HAP-1 (cell line): ENCODE data around the gene PLPP3.

Experiments
- DNase-seq, 2 experiments: peaks; one replicate each; pipeline ENCODE4 v3.0.0-alpha.2; 2016 to 2020; ENCODE audit warnings: low spot score in 2 of 2
- H3K27me3 ChIP-seq: fragments of 250-450 bp; sonication (Bioruptor Pico); 2 replicates; pipeline ENCODE4 v1.5.1; 2020; ENCODE audit warnings: low read depth, mild to moderate bottlenecking, moderate library complexity
- H3K36me3 ChIP-seq: fragments of 250-450 bp; sonication (Bioruptor Pico); replicated peaks from 2 replicates; pipeline ENCODE4 v1.5.1; 2020; ENCODE audit warnings: mild to moderate bottlenecking
- H3K4me1 ChIP-seq: fragments of 250-450 bp; sonication (Bioruptor Pico); 2 replicates; pipeline ENCODE4 v1.5.1; 2020; ENCODE audit warnings: mild to moderate bottlenecking
- H3K4me3 ChIP-seq: fragments of 250-450 bp; sonication (Bioruptor Pico); 2 replicates; pipeline ENCODE4 v1.5.1; 2020; ENCODE audit warnings: mild to moderate bottlenecking, moderate library complexity
- H3K9me3 ChIP-seq: fragments of 250-450 bp; sonication (Bioruptor Pico); 2 replicates; pipeline ENCODE4 v1.5.1; 2020; ENCODE audit warnings: mild to moderate bottlenecking, moderate library complexity
- in situ Hi-C: fragments of 300-500 bp; cut with MboI; formaldehyde crosslinking; loops from 3 replicates; pipeline ENCODE4 v1.14.3; 2020; ENCODE audit warnings: low sequenced_read_pairs, inconsistent platforms, mixed read lengths

Gene PLPP3

GRCh38 chr1:56501888-56502287, 77.5 kb downstream of the PLPP3 start:
- no peak for DNase-seq
- Histone ChIP-seq H3K4me1 (no peaks in the 10 kb centered on the region), H3K27me3 (no peaks in the 10 kb centered on the region), H3K4me3 (no peak overlapping the region), H3K9me3 (no peaks in the 10 kb centered on the region), H3K36me3 (no peaks in the 10 kb centered on the region)
- in situ Hi-C loops, result no loop called here

DNA sequence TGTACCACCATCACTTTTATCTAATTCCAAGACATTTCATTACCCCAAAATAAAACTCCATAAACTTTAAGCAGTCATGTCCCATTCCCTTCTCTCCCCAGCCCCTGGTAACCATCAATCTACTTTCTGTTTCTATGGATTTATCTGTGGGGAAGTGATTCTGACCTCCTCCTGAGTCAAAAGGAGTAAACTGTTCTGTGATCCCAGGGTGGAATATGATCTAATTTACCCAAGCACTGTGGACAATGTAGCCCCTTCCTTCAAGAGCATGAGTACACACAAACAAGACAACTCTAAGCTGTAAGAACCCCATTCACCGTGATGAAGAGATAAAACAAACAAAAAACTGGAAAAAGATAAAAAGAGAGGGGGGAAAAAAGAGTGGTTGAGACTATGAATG, 77.9 kb downstream of the PLPP3 start:
- no peak for DNase-seq

DNA sequence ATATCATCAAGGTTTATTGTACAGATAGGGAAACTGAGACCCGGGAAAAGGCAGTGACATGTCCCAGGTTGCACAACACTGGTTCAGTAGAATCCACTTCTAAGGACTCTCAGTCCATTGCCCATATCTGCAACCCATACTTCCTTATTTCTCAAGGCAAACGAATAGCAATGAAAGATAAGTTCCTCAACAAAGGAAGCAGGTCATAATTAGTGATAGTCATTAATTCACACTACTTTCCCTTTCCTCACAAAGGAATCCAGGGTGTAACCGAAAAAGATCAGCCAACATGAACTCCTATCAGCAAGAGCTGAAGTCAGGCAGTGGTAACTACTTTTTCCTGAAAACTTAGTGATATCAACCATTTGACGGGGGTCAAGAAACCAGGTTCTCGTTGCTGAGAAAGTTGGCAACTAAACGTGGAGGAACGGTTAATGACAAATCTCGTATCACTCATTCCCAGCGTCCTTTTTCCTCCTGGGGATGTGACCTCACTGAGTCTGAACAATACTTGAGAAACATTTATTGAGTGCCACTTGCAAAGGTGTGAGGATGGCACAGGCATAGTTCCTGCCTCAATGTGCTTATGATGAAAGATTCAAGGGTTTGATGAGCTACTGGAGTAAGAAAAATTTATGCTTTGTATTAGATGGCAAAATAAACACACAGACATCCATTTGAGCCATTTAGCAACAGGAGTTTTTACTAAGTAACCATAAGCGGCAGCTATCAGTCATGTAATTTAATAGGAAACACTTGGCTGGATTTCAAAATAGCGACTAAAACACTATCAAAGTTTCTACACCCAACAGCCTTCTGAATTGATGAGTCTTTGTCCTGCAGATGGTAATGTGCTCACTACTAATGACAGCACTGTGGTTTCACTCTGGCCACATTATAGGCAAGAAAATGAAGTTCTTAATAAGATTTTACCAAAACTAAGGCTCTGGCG, 82.3 kb downstream of the PLPP3 start:
- DNase-seq, result no peak
- Histone ChIP-seq H3K4me1 (no peaks in the 10 kb centered on the region), H3K27me3 (no peaks in the 10 kb centered on the region), H3K36me3 (no peaks in the 10 kb centered on the region), H3K9me3 (no peaks in the 10 kb centered on the region), H3K4me3 (no peak overlapping the region)
- in situ Hi-C loops, result no loop called here

More for the DNA sequence above, 77.9 kb downstream of the PLPP3 start:
- H3K9me3 ChIP-seq, result no peaks in the 10 kb centered on the region
- no peaks in the 10 kb centered on the region for H3K4me1 ChIP-seq
- no peak overlapping the region for H3K4me3 ChIP-seq
- no peaks in the 10 kb centered on the region for H3K27me3 ChIP-seq
- H3K36me3 ChIP-seq, result no peaks in the 10 kb centered on the region
- in situ Hi-C loops, result no loop called here

GRCh38 chr1:56496158-56496557, 83.2 kb downstream of the PLPP3 start:
- no peak for DNase-seq
- Histone ChIP-seq H3K4me3 (no peak overlapping the region), H3K9me3 (no peaks in the 10 kb centered on the region), H3K36me3 (no peaks in the 10 kb centered on the region), H3K4me1 (no peaks in the 10 kb centered on the region), H3K27me3 (no peaks in the 10 kb centered on the region)
- in situ Hi-C loops, result no loop called here

DNA sequence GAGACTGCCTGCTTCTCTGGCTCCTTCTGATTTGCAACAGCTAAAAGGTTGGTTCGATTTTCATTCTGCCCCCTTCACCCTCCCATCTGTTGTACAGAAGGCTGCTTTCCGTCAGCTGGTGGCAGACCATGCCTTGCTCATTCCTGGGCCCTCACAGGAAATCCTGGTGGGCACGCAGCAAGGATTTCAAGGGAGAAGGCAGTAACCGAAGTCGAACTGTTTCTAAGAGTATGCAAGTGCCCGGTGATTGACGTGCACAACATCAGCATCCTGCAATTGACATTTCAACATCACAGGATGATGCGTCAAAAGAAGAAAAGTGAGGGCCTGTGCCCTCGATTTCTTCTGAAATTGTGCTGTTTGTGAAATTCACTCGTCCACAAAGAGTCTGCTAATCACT, 83.8 kb downstream of the PLPP3 start:
- in situ Hi-C loops, result no loop called here
- Histone ChIP-seq H3K27me3 (no peaks in the 10 kb centered on the region), H3K9me3 (no peaks in the 10 kb centered on the region), H3K36me3 (no peaks in the 10 kb centered on the region), H3K4me1 (no peaks in the 10 kb centered on the region), H3K4me3 (no peak overlapping the region)
- no peak for DNase-seq

DNA sequence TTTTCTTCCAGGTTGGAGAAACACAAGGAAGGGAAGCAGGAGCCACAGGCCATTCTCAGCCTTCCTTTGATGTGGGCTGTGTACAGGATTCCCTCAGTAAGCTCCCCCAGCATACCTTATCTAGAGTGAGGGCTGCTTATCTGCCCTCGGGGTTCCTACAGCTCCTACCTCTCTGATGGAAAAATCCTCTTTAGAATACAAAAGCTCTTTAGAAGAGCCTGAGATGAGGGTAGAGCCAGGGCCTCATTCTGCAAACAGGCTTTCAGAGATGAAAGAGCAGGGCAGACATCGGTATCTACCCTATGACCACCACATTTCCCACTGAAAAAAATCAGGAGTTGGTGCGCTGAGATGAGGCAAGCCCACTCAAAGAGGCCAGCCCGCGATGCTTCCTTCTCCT, 85.1 kb downstream of the PLPP3 start:
- Histone ChIP-seq H3K36me3 (no peaks in the 10 kb centered on the region), H3K27me3 (no peaks in the 10 kb centered on the region), H3K9me3 (no peaks in the 10 kb centered on the region), H3K4me3 (no peak overlapping the region), H3K4me1 (no peaks in the 10 kb centered on the region)
- no peak for DNase-seq
- in situ Hi-C loops, result no loop called here

DNA sequence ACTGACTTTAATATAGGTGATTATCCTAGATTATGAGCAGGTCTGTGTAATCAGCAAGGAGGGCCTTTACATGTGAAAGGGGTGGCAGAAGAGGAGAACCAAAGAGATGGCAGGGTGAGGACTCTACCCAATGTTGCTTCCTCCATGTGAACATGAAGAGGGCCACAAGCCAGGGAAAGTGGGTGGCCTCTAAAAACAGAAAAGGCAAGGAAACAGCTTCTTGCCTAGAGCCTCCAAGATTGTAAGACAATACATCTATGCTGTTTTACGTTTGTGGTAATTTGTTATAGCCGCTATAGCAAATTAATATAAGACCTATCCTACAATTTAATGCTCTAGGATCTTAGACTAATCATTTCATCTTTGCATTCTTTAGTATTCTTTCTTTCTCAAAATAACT, 85.5 kb downstream of the PLPP3 start:
- no peaks in the 10 kb centered on the region for H3K27me3 ChIP-seq

GRCh38 chr1:56491441-56491840, 87.9 kb downstream of the PLPP3 start:
- H3K4me3 ChIP-seq, result no peak overlapping the region
- H3K4me1 ChIP-seq, result no peaks in the 10 kb centered on the region
- H3K9me3 ChIP-seq, result no peaks in the 10 kb centered on the region
- H3K27me3 ChIP-seq, result no peaks in the 10 kb centered on the region
- DNase-seq, result no peak
- no peaks in the 10 kb centered on the region for H3K36me3 ChIP-seq
- in situ Hi-C loops, result no loop called here

More for the DNA sequence above, 85.5 kb downstream of the PLPP3 start:
- no peak for DNase-seq
- Histone ChIP-seq H3K4me1 (no peaks in the 10 kb centered on the region), H3K4me3 (no peak overlapping the region), H3K9me3 (no peaks in the 10 kb centered on the region), H3K36me3 (no peaks in the 10 kb centered on the region)
- in situ Hi-C loops, result no loop called here

DNA sequence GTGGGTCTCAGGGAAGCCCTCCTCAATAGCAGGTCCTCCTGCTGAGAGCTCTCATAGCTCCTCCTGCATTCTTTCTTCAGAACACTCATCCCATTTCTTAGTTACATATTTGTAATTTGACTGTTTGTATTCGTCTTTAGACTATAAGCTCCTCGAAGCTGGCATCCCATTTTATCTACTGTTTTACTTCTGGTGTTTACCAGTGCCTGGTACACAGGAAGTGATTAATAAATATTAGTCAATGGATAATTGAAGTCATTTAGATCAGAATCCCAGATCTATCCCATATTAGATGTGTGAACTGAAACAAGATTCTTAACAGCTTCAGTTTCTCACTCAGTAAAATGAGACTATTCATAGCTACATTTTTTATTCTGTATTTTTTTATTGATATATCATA, 88.7 kb downstream of the PLPP3 start:
- Histone ChIP-seq H3K27me3 (no peaks in the 10 kb centered on the region), H3K36me3 (no peaks in the 10 kb centered on the region), H3K4me3 (no peak overlapping the region), H3K4me1 (no peaks in the 10 kb centered on the region), H3K9me3 (no peaks in the 10 kb centered on the region)
- in situ Hi-C loops, result no loop called here
- DNase-seq, result no peak

DNA sequence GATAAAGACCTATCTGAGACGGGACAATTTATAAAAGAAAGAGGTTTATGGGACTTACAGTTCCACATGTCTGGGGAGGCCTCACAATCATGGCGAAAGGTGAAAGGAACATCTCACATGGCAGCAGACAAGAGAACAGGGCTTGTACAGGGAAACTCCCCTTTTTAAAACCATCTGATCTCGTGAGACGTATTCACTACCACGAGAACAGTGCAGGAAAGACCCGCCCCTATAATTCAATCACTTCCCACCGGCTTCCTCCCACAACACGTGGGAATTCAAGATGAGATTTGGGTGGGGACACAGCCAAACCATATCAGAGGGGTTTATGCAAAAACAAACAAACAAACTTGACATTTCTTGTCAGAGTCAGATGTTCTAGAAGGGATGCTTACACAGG, 89.7 kb downstream of the PLPP3 start:
- no peaks in the 10 kb centered on the region for H3K36me3 ChIP-seq
- no peaks in the 10 kb centered on the region for H3K27me3 ChIP-seq
- no peaks in the 10 kb centered on the region for H3K4me1 ChIP-seq
- no peaks in the 10 kb centered on the region for H3K9me3 ChIP-seq
- in situ Hi-C loops, result no loop called here
- DNase-seq, result no peak
- no peak overlapping the region for H3K4me3 ChIP-seq

GRCh38 chr1:56484695-56485094, 94.7 kb downstream of the PLPP3 start:
- no peak overlapping the region for H3K4me3 ChIP-seq
- no peaks in the 10 kb centered on the region for H3K9me3 ChIP-seq
- no peak for DNase-seq
- H3K36me3 ChIP-seq, result no peaks in the 10 kb centered on the region
- in situ Hi-C loops, result no loop called here
- no peaks in the 10 kb centered on the region for H3K4me1 ChIP-seq
- no peaks in the 10 kb centered on the region for H3K27me3 ChIP-seq

DNA sequence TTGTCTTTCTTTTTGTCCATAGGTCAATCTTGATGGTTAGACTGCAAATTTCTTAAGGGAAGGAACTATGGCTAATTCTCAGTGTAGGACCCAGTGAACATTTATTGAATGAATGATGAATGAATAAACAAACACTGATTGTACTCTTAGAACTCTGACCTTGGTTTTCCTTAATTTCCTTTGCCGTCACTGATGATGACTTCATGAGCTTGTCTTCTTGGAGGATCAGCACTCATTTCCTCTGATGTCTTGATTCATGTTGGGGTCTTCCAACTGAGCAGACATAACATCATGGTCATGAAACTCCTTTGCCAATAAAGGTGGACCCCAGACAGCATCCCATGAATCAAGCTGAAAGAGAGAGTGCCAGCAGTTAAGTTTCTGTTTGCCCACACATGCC, 96.3 kb downstream of the PLPP3 start:
- Histone ChIP-seq H3K27me3 (no peaks in the 10 kb centered on the region), H3K9me3 (no peaks in the 10 kb centered on the region), H3K4me3 (no peak overlapping the region), H3K36me3 (no peaks in the 10 kb centered on the region), H3K4me1 (no peaks in the 10 kb centered on the region)
- DNase-seq, result no peak
- in situ Hi-C loops, result no loop called here

- Histone ChIP-seq H3K9me3 (no peaks in the 10 kb centered on the region), H3K4me1 (no peaks in the 10 kb centered on the region), H3K36me3 (no peaks in the 10 kb centered on the region), H3K27me3 (no peaks in the 10 kb centered on the region), H3K4me3 (no peak overlapping the region)
- in situ Hi-C loops, result no loop called here
- no peak for DNase-seq
These were observed 96.9 kb downstream of the PLPP3 start for GRCh38 chr1:56482486-56482885.

- DNase-seq, result no peak
- Histone ChIP-seq H3K36me3 (no peaks in the 10 kb centered on the region), H3K4me1 (peaks cover 6% of the 10 kb centered on the region; the same call in 1 of the 2 replicates), H3K9me3 (no peaks in the 10 kb centered on the region), H3K27me3 (no peaks in the 10 kb centered on the region), H3K4me3 (no peak overlapping the region)
- in situ Hi-C loops, result no loop called here
These were observed 98.1 kb downstream of the PLPP3 start for GRCh38 chr1:56481140-56481694.
